NCI-H1092 (cell line): ENCODE results near the gene PRPF19.

Experiments
- DNase-seq: peaks from one replicate; lab custom pipeline; 2025; lab: John Stamatoyannopoulos, UW

The PRPF19 gene

DNA sequence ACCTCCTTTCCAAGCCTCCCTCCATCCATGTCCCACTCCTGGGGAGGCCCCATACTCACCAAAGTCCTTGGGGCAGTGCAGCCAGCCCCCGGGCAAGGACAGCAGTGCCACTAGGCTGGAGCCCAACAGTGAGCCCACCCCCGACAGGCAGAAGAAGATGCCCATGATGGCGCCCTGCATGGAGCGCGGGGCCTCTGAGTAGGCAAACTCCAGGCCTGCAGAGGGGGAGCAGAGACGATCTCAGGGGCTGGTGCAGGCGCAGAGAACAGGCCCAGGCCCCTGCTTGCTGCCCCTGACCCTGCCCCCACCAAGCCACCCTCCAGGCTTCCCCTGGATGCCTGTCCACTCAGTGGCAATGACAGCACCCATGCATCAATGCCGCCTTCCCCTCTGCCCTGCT, 31.4 kb upstream of the PRPF19 start:
- DNase-seq, result no peak

GRCh38 chr11:60937144-60937527, 30.8 kb upstream of the PRPF19 start:
- DNase-seq, result no peak

- no peak for DNase-seq
Observed at GRCh38 chr11:60936467-60937143, 30.2 kb upstream of the PRPF19 start.

- no peak for DNase-seq
Observed at GRCh38 chr11:60935676-60936442, 29.5 kb upstream of the PRPF19 start.

DNA sequence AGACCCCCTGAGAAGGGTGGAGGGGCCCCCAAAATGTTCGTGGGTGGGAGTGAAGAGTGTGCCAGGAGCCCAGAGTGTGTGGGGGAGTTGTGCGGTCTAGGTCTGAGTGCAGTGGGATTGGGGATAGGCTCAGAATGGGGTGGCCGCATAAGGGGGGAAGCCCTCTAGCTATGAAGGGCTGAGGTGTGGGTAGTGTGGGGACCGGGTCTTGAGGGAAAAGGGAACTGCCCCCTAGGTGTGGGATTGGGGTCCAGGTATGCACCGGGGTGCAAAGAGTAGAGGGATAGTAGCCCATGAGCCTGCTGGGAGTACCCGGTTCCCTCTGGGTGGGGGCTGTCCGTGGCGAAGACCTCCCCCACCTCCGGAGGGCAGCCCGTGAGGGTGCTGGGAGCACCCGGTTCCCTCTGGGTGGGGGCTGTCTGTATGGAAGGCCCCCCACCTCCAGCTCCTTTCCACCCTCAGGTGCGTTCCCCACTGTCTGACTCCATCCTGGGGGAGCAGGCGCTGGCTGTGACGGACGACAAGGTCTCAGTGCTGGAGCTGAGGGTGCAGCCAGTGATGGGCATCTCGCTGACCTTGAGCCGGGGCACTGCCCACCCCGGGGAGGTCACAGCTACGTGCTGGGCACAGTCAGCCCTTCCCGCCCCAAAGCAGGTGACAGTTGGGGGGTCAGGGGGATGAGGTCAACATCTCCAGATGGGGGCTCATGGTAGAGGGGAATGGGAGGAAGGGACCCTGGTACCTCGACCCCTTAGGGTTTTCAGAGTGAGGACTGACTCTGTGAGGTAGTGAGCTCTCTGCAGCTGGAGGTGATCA, 28.6 kb upstream of the PRPF19 start:
- no peak for DNase-seq

DNA sequence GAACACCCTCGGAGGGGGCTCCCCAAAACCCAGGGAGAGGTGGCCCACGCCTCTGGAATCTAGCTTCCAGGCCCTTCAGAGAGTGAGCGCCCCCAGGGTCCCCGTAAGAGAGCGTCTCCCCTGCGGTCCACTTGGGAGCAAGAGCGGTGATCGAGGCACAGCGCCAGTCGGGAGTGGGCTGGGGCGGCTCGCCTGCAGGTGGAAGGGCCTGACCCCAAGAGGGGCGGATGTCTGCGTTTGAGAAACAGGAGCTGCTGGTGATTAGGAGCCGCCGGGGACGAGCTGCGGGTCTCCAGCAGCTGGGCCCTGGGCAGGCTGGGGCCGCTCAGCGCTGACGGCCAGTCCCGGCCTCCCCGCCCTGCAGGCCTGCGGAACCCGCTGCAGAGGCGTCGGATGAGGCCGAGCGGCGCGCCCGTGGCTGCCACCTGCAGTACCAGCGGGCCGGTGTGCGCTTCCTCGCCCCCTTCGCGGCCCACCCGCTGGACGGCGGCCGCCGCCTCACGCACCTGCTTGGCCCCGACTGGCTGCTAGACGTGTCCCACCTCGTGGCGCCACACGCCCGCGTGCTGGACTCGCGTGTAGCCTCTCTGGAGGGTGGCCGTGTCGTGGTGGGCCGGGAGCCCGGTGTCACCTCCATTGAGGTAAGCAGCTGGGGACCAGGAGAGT, 27.9 kb upstream of the PRPF19 start:
- no peak for DNase-seq

DNA sequence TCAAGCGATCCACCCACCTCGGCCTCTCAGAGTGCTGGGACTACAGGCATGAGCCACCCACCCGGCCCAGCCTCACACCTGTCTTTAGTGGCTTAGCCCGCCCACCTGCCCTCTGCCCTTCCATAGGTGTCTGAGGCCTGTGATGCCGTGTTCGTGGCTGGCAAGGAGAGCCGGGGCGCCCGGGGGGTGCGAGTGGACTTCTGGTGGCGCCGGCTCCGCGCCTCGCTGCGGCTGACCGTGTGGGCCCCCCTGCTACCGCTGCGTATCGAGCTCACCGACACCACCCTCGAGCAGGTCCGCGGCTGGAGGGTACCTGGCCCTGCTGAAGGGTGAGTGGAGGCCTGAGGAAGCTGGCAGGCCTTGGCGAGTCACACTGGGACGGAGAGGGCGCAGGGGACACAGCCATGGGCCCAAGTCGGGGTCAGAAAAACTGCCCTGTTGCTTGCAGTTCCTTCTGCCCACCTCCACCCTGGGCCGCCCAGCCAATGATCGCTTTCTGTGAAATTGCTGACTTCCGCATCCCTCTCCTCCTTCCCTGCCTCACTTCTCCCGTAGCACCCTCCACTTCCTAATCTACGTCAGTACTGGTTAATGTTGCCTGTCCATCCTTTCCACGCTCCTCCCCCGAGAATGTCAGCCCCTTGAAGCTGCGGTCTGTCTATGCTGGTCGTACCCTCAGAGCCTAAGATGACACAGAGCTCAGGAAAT, 27.2 kb upstream of the PRPF19 start:
- DNase-seq, result no peak

- no peak for DNase-seq
Observed at GRCh38 chr11:60932605-60933356, 26.4 kb upstream of the PRPF19 start.

GRCh38 chr11:60931917-60932316, 25.5 kb upstream of the PRPF19 start:
- DNase-seq, result no peak

DNA sequence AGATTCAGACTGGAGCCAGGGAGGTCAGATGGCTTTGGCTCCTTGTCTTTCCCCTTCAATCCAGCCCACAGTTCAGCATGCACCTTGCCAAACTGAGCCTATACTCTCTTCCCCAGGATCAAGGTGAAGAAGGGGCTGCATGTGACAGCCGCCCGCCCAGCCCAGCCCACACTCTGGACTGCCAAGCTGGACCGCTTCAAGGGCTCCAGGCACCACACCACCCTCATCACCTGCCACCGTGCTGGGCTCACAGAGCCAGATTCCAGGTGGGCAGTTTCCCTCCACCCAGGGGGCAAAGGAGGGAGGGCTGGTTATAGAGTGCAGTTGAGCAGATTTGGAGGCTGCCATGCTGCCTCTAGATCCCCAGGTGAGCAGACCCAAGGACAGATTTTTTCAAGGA, 24.0 kb upstream of the PRPF19 start:
- no peak for DNase-seq

- DNase-seq, result no peak
Observed at GRCh38 chr11:60929764-60930163, 23.4 kb upstream of the PRPF19 start.

GRCh38 chr11:60928563-60929001, 22.2 kb upstream of the PRPF19 start:
- DNase-seq, result no peak

GRCh38 chr11:60927600-60927999, 21.2 kb upstream of the PRPF19 start:
- DNase-seq, result no peak

DNA sequence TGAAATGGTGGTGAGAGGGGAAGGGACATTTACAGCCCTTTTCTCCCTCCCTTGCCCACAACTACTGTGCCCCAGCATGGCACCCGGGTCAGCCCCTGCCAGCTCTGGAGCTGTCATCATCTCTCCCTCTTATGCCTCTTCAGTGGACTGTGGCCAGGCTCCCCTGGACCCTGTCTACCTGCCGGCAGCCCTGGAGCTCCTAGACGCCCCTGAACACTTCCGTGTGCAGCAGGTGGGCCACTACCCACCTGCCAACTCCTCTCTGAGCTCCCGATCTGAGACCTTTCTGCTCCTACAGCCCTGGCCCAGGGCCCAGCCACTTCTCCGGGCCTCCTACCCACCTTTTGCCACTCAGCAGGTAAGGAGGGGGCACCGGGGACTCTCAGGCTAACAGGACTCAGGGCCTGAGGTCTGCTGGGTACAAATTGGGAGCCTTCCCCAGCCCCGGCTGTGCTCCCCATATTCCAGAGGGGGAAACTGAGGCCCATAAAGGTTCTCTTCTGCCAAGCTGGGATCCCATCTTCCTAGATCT, 20.7 kb upstream of the PRPF19 start:
- no peak for DNase-seq

- DNase-seq, result no peak
Observed at GRCh38 chr11:60926500-60926899, 20.1 kb upstream of the PRPF19 start.

DNA sequence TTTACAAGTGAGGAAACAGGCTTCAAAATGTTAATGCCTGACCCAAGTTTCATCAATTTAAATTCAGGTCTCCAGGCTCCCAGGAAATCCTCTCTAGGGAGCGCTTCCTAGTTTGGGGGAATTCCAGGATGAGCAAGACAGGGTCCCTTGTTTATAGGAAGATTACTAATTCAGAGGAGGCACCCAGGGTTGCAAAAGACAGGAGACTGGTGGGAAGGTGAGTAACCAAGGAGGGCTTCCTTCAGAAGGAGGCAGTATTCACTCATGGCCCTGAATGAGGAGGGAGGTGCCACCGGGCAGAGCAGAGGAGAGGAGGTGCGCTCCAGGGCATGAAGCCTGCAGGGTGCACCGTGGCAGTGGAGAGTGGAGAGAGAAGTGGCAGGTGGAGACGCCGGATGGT, 19.5 kb upstream of the PRPF19 start:
- DNase-seq, result no peak

- no peak for DNase-seq
Observed at GRCh38 chr11:60924906-60925853, 18.8 kb upstream of the PRPF19 start.

GRCh38 chr11:60924110-60924905, 17.9 kb upstream of the PRPF19 start, which contains the start of gene TMEM132A:
TMEM132A (plus strand) TSS chr11:60924460; CDS start chr11:60924634, 174 bp downstream.
- DNase-seq, result peak; percentile 61

- no peak for DNase-seq
Observed at GRCh38 chr11:60923800-60924109, 17.4 kb upstream of the PRPF19 start.
